Duodenal mucosa (tissue), 2 donors: ENCODE data around the gene GRN.

ENCODE experiments used
- H3K27ac ChIP-seq: one replicate; pipeline ENCODE4 v1.7.0; 2013; ENCODE audit warnings: low read depth, low read length
- H3K27me3 ChIP-seq, 2 donors: one replicate each; pipeline ENCODE4 v1.7.0; 2013; ENCODE audit warnings: low read length in 2 of 2, control low read depth in 1 of 2; ENCODE audit not compliant: insufficient read depth in 2 of 2, control insufficient read depth in 1 of 2
- H3K36me3 ChIP-seq, 2 donors: one replicate each; pipeline ENCODE4 v1.7.0; 2013; ENCODE audit warnings: low read length in 2 of 2, control low read depth in 1 of 2; ENCODE audit not compliant: insufficient read depth in 2 of 2, control insufficient read depth in 1 of 2
- H3K4me1 ChIP-seq, 2 donors: one replicate each; pipeline ENCODE4 v1.7.0; 2013; ENCODE audit warnings: low read length in 2 of 2, control low read depth in 1 of 2; ENCODE audit not compliant: insufficient read depth in 2 of 2, control insufficient read depth in 1 of 2
- H3K4me3 ChIP-seq, 2 donors: one replicate each; pipeline ENCODE4 v1.7.0; 2013; ENCODE audit warnings: low read length in 2 of 2, low read depth in 1 of 2
- H3K9ac ChIP-seq, 2 donors: one replicate each; pipeline ENCODE4 v1.7.0; 2013; ENCODE audit warnings: low read length in 2 of 2, low read depth in 1 of 2
- H3K9me3 ChIP-seq, 2 donors: one replicate each; pipeline ENCODE4 v1.7.0; 2013; ENCODE audit warnings: low read length in 2 of 2, control low read depth in 1 of 2; ENCODE audit not compliant: control insufficient read depth in 1 of 2

The GRN gene

GRCh38 chr17:44352828-44353671 is 7.9 kb downstream of the GRN start:
- Histone ChIP-seq H3K4me3 (no peak overlapping the region), H3K36me3 (peaks cover 5 to 42% of the 10 kb centered on the region in 2 donors), H3K27me3 (no peaks in the 10 kb centered on the region), H3K4me1 (peaks cover 4 to 10% of the 10 kb centered on the region in 2 donors), H3K27ac (no peak overlapping the region), H3K9ac (no peak overlapping the region), H3K9me3 (no peaks in the 10 kb centered on the region)

- Histone ChIP-seq H3K9ac (no peak overlapping the region), H3K9me3 (no peaks in the 10 kb centered on the region), H3K36me3 (peaks cover 5 to 38% of the 10 kb centered on the region in 2 donors), H3K27me3 (peaks cover 0 to 2% of the 10 kb centered on the region in 2 donors), H3K4me1 (peaks cover 0 to 4% of the 10 kb centered on the region in 2 donors), H3K27ac (no peak overlapping the region), H3K4me3 (peak overlapping the region in 1 of 2 donors; percentile 36)
These were observed 8.7 kb downstream of the GRN start for GRCh38 chr17:44353672-44354331.

GRCh38 chr17:44354582-44355561 is 9.8 kb downstream of the GRN start:
- H3K9ac ChIP-seq, result no peak overlapping the region
- H3K4me3 ChIP-seq, result no peak overlapping the region
- no peak overlapping the region for H3K27ac ChIP-seq
- H3K27me3 ChIP-seq, result peaks cover 0 to 4% of the 10 kb centered on the region in 2 donors
- no peaks in the 10 kb centered on the region for H3K4me1 ChIP-seq
- H3K36me3 ChIP-seq, result peaks cover 5 to 27% of the 10 kb centered on the region in 2 donors
- H3K9me3 ChIP-seq, result no peaks in the 10 kb centered on the region

- Histone ChIP-seq H3K36me3 (peaks cover 5 to 22% of the 10 kb centered on the region in 2 donors), H3K27me3 (peaks cover 0 to 6% of the 10 kb centered on the region in 2 donors), H3K4me3 (no peak overlapping the region), H3K9ac (no peak overlapping the region), H3K4me1 (no peaks in the 10 kb centered on the region), H3K9me3 (no peaks in the 10 kb centered on the region), H3K27ac (no peak overlapping the region)
These were observed 10.6 kb downstream of the GRN start for GRCh38 chr17:44355642-44356099.

GRCh38 chr17:44356241-44356640 is 11.1 kb downstream of the GRN start:
- Histone ChIP-seq H3K4me1 (no peaks in the 10 kb centered on the region), H3K9me3 (no peaks in the 10 kb centered on the region), H3K36me3 (peaks cover under 1 to 16% of the 10 kb centered on the region in 2 donors), H3K27ac (no peak overlapping the region), H3K9ac (no peak overlapping the region), H3K4me3 (no peak overlapping the region), H3K27me3 (peaks cover 0 to 10% of the 10 kb centered on the region in 2 donors)

- Histone ChIP-seq H3K27ac (no peak overlapping the region), H3K9ac (no peak overlapping the region), H3K4me3 (no peak overlapping the region), H3K27me3 (peaks cover 13 to 18% of the 10 kb centered on the region in 2 donors), H3K4me1 (no peaks in the 10 kb centered on the region), H3K9me3 (no peaks in the 10 kb centered on the region), H3K36me3 (no peaks in the 10 kb centered on the region)
These were observed 13.0 kb downstream of the GRN start for GRCh38 chr17:44358066-44358465.

GRCh38 chr17:44359006-44359405 is 13.9 kb downstream of the GRN start:
- no peak overlapping the region for H3K27ac ChIP-seq

GRCh38 chr17:44359458-44360143 is 14.5 kb downstream of the GRN start:
- peaks cover 13 to 18% of the 10 kb centered on the region in 2 donors for H3K27me3 ChIP-seq
- H3K4me1 ChIP-seq, result no peaks in the 10 kb centered on the region
- H3K27ac ChIP-seq, result no peak overlapping the region
- H3K9ac ChIP-seq, result no peak overlapping the region
- no peaks in the 10 kb centered on the region for H3K9me3 ChIP-seq
- no peaks in the 10 kb centered on the region for H3K36me3 ChIP-seq
- no peak overlapping the region for H3K4me3 ChIP-seq

More at GRCh38 chr17:44359006-44359405, 13.9 kb downstream of the GRN start:
- H3K4me1 ChIP-seq, result no peaks in the 10 kb centered on the region
- no peaks in the 10 kb centered on the region for H3K9me3 ChIP-seq
- no peaks in the 10 kb centered on the region for H3K36me3 ChIP-seq
- H3K27me3 ChIP-seq, result peaks cover 13 to 18% of the 10 kb centered on the region in 2 donors
- H3K9ac ChIP-seq, result no peak overlapping the region
- H3K4me3 ChIP-seq, result no peak overlapping the region

- H3K36me3 ChIP-seq, result no peaks in the 10 kb centered on the region
- H3K4me1 ChIP-seq, result no peaks in the 10 kb centered on the region
- H3K27ac ChIP-seq, result no peak overlapping the region
- no peaks in the 10 kb centered on the region for H3K9me3 ChIP-seq
- H3K4me3 ChIP-seq, result no peak overlapping the region
- H3K27me3 ChIP-seq, result peaks cover 13 to 21% of the 10 kb centered on the region in 2 donors
- H3K9ac ChIP-seq, result no peak overlapping the region
These were observed 15.0 kb downstream of the GRN start for GRCh38 chr17:44360144-44360533.
